K562 (cell line): ENCODE results near the gene ZNF385D. TPM values are rescaled to one million over a fixed set of nuclear protein-coding genes. Genes with fewer than 3 reads are reported as not detected.

Experiments used
- ATAC-seq: fragments of 200-7000 bp; cut with Tn5 transposase; 3 replicates; pipeline ENCODE4 v1.9.1; 2020; ENCODE audit warnings: moderate library complexity
- BruUV-seq: library from RNA; stranded (reverse); fragments of 400-500 nt; replicated peaks from 2 replicates; lab custom pipeline; 2021; lab: Mats Ljungman, UMichigan
- CTCF ChIA-PET: fragments of 300-600 bp; formaldehyde crosslinking; extraction: SDS; loops from one replicate; lab custom pipeline; 2021; ENCODE audit warnings: low intra/inter-chr PET ratio; lab: Yijun Ruan, JAX
- POLR2A ChIA-PET: fragments of 300-600, 350-650 bp; sonication (Branson Sonifier 250); formaldehyde crosslinking; extraction: SDS; loops from one replicate; lab custom pipeline; 2021; ENCODE audit warnings: antibody characterized with exemption, inconsistent platforms; lab: Yijun Ruan, JAX
- DNase-seq, 4 experiments: peaks; one replicate each; pipeline versions ENCODE4 v3.0.0 to v3.0.0-alpha.2; 2011 to 2018; ENCODE audit warnings: low spot score in 3 of 4, mixed read lengths in 3 of 4; ENCODE audit errors: extremely low read depth in 1 of 4
- FAIRE-seq: peaks from 2 replicates; lab custom pipeline; 2011; peaks lifted over from hg19 to GRCh38; lab: Jason Lieb, UNC
- H2AFZ ChIP-seq: 2 replicates; pipeline ENCODE4 v1.6.0; 2011; ENCODE audit warnings: low read depth, low read length, control low read depth, inconsistent platforms
- H3K27ac ChIP-seq: fragments of 200-600 bp; 3 replicates; pipeline ENCODE4 v1.8.0; 2011; ENCODE audit warnings: low read depth, mild to moderate bottlenecking, control low read depth, inconsistent platforms, low read length, moderate library complexity, mixed read lengths; ENCODE audit errors: extremely low read depth
- H3K27me3 ChIP-seq, 2 experiments: fragments of 300-600 bp in 1 of 2; 2 replicates in 1 of 2; 3 replicates in 1 of 2; pipeline versions ENCODE4 v1.6.0 to v1.8.0; 2011; ENCODE audit warnings: inconsistent platforms in 2 of 2, low read length in 2 of 2, mild to moderate bottlenecking in 1 of 2, mixed read lengths in 1 of 2, moderate library complexity in 1 of 2; ENCODE audit not compliant: control insufficient read depth in 2 of 2, insufficient read depth in 2 of 2
- H3K36me3 ChIP-seq: fragments of 300-600 bp; 3 replicates; pipeline ENCODE4 v1.8.0; 2011; ENCODE audit warnings: mild to moderate bottlenecking, low read length, inconsistent platforms; ENCODE audit not compliant: control insufficient read depth, insufficient read depth
- H3K4me1 ChIP-seq, 2 experiments: fragments of 200-600 bp in 1 of 2; replicated peaks in 1 of 2; 2 replicates in 1 of 2; 3 replicates in 1 of 2; pipeline versions ENCODE4 v1.5.1 to v1.8.0; 2011; ENCODE audit warnings: inconsistent platforms in 2 of 2, low read length in 2 of 2, mild to moderate bottlenecking in 1 of 2, mixed read lengths in 1 of 2, moderate library complexity in 1 of 2; ENCODE audit not compliant: control insufficient read depth in 2 of 2, insufficient read depth in 2 of 2
- H3K4me2 ChIP-seq: 2 replicates; pipeline ENCODE4 v1.6.1; 2011; ENCODE audit warnings: low read length, control low read depth, inconsistent platforms, mixed read lengths; ENCODE audit not compliant: insufficient read depth
- H3K4me3 ChIP-seq: fragments of 200-600 bp; sonication (generic), shearing (Covaris generic); 2 replicates; pipeline ENCODE4 v1.5.1; 2016; ENCODE audit warnings: control low read depth, inconsistent platforms
- H3K79me2 ChIP-seq: fragments of 200-600 bp; 3 replicates; pipeline ENCODE4 v1.8.0; 2011; ENCODE audit warnings: low read length, inconsistent platforms; ENCODE audit not compliant: control insufficient read depth, insufficient read depth
- H3K9ac ChIP-seq, 2 experiments: 2 replicates each; pipeline versions ENCODE4 v1.6.0 to v1.6.1; 2011; ENCODE audit warnings: low read depth in 2 of 2, low read length in 2 of 2, control low read depth in 1 of 2, inconsistent platforms in 1 of 2, mild to moderate bottlenecking in 1 of 2, mixed read lengths in 1 of 2; ENCODE audit not compliant: insufficient read depth in 1 of 2
- H3K9me1 ChIP-seq: one replicate; pipeline ENCODE4 v1.6.0; 2011; ENCODE audit warnings: inconsistent platforms, mild to moderate bottlenecking, low read length, moderate library complexity; ENCODE audit not compliant: control insufficient read depth, insufficient read depth
- H3K9me3 ChIP-seq: replicated peaks from 2 replicates; pipeline ENCODE4 v1.5.1; 2011; ENCODE audit warnings: low read depth, low read length, inconsistent platforms; ENCODE audit not compliant: control insufficient read depth, insufficient read depth
- H4K20me1 ChIP-seq: replicated peaks from 2 replicates; pipeline ENCODE4 v1.6.1; 2011; ENCODE audit warnings: low read length, inconsistent platforms, mixed read lengths; ENCODE audit not compliant: control insufficient read depth, insufficient read depth
- BRF1 ChIP-seq: IDR thresholded peaks from 3 replicates; pipeline ENCODE4 v1.6.1; 2011; ENCODE audit warnings: borderline replicate concordance, mild to moderate bottlenecking; ENCODE audit not compliant: insufficient read length; ENCODE audit errors: extremely low read depth
- ETV6 ChIP-seq, 3 experiments: fragments of 150-350 bp in 1 of 3; sonication (generic) in 1 of 3; formaldehyde crosslinking in 1 of 3; IDR thresholded peaks; 2 replicates each; pipeline versions ENCODE4 v1.6.1 to v1.8.0; 2014 to 2022; ENCODE audit warnings: borderline replicate concordance in 2 of 3, low read depth in 2 of 3, antibody characterized with exemption in 1 of 3, low read length in 1 of 3, mild to moderate bottlenecking in 1 of 3, missing genetic modification reagents in 1 of 3
- IFI16 ChIP-seq: fragments of 250-450 bp; sonication (Bioruptor Pico); IDR thresholded peaks from 2 replicates; pipeline ENCODE4 v2.1.2; 2022; ENCODE audit warnings: mild to moderate bottlenecking, inconsistent platforms
- IRF2 ChIP-seq: sonication (generic); formaldehyde crosslinking; IDR thresholded peaks from 2 replicates; pipeline ENCODE4 v1.8.1; 2022; ENCODE audit warnings: mild to moderate bottlenecking, missing genetic modification reagents
- KHSRP ChIP-seq: fragments of 450-650 bp; IDR thresholded peaks from 2 replicates; pipeline ENCODE4 v1.6.1; 2017
- MXI1 ChIP-seq: IDR thresholded peaks from 2 replicates; pipeline ENCODE4 v1.6.1; 2011; ENCODE audit warnings: low read depth, mild to moderate bottlenecking, improper control_type of control experiment, low read length
- RBM34 ChIP-seq: fragments of 200-400 bp; formaldehyde crosslinking; IDR thresholded peaks from 2 replicates; pipeline ENCODE4 v1.6.1; 2018; ENCODE audit warnings: low read length, borderline replicate concordance; ENCODE audit not compliant: insufficient read depth
- TGIF2 ChIP-seq: sonication (generic); formaldehyde crosslinking; IDR thresholded peaks from 2 replicates; pipeline ENCODE4 v1.8.1; 2022; ENCODE audit warnings: mild to moderate bottlenecking, missing genetic modification reagents, moderate library complexity
- ZNF12 ChIP-seq: sonication (generic); formaldehyde crosslinking; IDR thresholded peaks from 2 replicates; pipeline ENCODE4 v1.4.0; 2020; ENCODE audit warnings: mild to moderate bottlenecking, missing genetic modification reagents
- ZNF212 ChIP-seq: fragments of 450-650 bp; formaldehyde crosslinking; IDR thresholded peaks from 2 replicates; pipeline ENCODE4 v1.4.0; 2020; ENCODE audit warnings: mild to moderate bottlenecking
- ZNF589 ChIP-seq: fragments of 200-800 bp; sonication (Bioruptor generic); IDR thresholded peaks from 2 replicates; pipeline ENCODE4 v1.6.1; 2016; ENCODE audit warnings: low read depth, missing genetic modification characterization, missing compliant biosample characterization
- ZNF707 ChIP-seq: fragments of 250-450 bp; sonication (Bioruptor Pico); conservative IDR thresholded peaks from 2 replicates; pipeline ENCODE4 v1.8.0; 2022; ENCODE audit warnings: inconsistent platforms, mild to moderate bottlenecking, moderate library complexity
- WGBS: fragments of 100-300 bp; shearing (Covaris generic); methylation state at CpG from one replicate; pipeline ENCODE4 v1.1.6; 2016; ENCODE audit warnings: low coverage, mixed read lengths; ENCODE audit not compliant: insufficient coverage; ENCODE audit errors: missing lambda C conversion rate; 5-methylcytosine and 5-hydroxymethylcytosine counted together
- in situ Hi-C: fragments of 300-500 bp; cut with MboI; formaldehyde crosslinking; loops from 4 replicates; pipeline ENCODE4 v1.15.0; 2018; ENCODE audit warnings: inconsistent platforms, mixed read lengths
- intact Hi-C: fragments of 100-400 bp; cut with micrococcal nuclease; formaldehyde crosslinking; loops from 2 replicates; pipeline ENCODE4 v1.14.2; 2022
- polyA plus RNA-seq, 8 experiments: library from polyadenylated mRNA; depleted of rRNA in 4 of 8; stranded (reverse) in 5 of 8; unstranded in 3 of 8; fragments of >200 nt; fragmentation: Nextera tagmentation in 2 of 8; fragmentation: Illumina TruSeq in 1 of 8; extraction: Ambion mirVana in 2 of 8; extraction: Trizol in 1 of 8; gene quantifications; 2 replicates each; pipeline versions ENCODE4 v1.2.1 to v1.2.3, GENCODE V29; 2011 to 2014; ENCODE audit warnings: inconsistent platforms in 1 of 8, missing spikeins in 1 of 8
- total RNA-seq, 7 experiments: library from RNA; depleted of rRNA in 6 of 7; stranded (reverse); fragments of >200 nt in 6 of 7; fragmentation: Illumina TruSeq in 2 of 7; extraction: Trizol in 2 of 7; gene quantifications; 2 replicates each; pipeline versions ENCODE4 v1.2.1 to v1.2.3, GENCODE V29; 2011 to 2021; ENCODE audit warnings: low replicate concordance in 1 of 7

ZNF385D gene
- total and polyA plus RNA-seq, 9 of the 15 experiments (the other 6 are each of a cell fraction or from before 2014, with no cell fraction given): 0.14 to 1.7 (median 0.51) TPM

GRCh38 chr3:21792176-21792575, 41.2 kb upstream of the ZNF385D start:
- DNase-seq: no peak
- Histone ChIP-seq H3K9ac (no peak overlapping the region), H3K4me1 (no peaks in the 10 kb centered on the region), H3K79me2 (no peaks in the 10 kb centered on the region), H3K4me3 (no peak overlapping the region), H3K27ac (no peak overlapping the region), H3K27me3 (no peaks in the 10 kb centered on the region), H4K20me1 (no peaks in the 10 kb centered on the region), H3K9me3 (no peaks in the 10 kb centered on the region; the same call in 1 of the 2 replicates), H3K4me2 (no peak overlapping the region), H2AFZ (no peak overlapping the region), H3K9me1 (no peaks in the 10 kb centered on the region), H3K36me3 (no peaks in the 10 kb centered on the region)
- FAIRE-seq: no peak
- 0% methylated on average over 1 of the region's 1 CpG for WGBS
- no TSS peak for BruUV-seq
- POLR2A ChIA-PET: no interaction called here
- intact Hi-C loops: no loop called here
- TF ChIP-seq TGIF2 (CRISPR knock-in tag): no peak
- no peak for TF ChIP-seq BRF1
- TF ChIP-seq ETV6 (IDR thresholded peaks at IDR 0.05; ENCODE audit: borderline replicate concordance in 1 of 2, low read depth in 2 of 2, low read length in 1 of 2): no peak
- no peak for TF ChIP-seq ETV6 (CRISPR knock-in tag; IDR thresholded peaks at IDR 0.05; ENCODE audit: borderline replicate concordance)
- TF ChIP-seq ZNF707: no peak
- TF ChIP-seq RBM34: no peak
- TF ChIP-seq ZNF589: no peak
- no peak for TF ChIP-seq MXI1
- no peak for TF ChIP-seq IFI16
- no peak for TF ChIP-seq KHSRP
- TF ChIP-seq IRF2 (CRISPR knock-in tag): no peak
- no peak for TF ChIP-seq ZNF212 (CRISPR knock-in tag)
- no peak for TF ChIP-seq ZNF12
- CTCF ChIA-PET: no interaction called here
- in situ Hi-C loops: no loop called here
- ATAC-seq: no peak
